Neural cell (in vitro differentiated cells): ENCODE results near the gene SERAC1. TPM values are rescaled to one million over a fixed set of nuclear protein-coding genes. Genes with fewer than 3 reads are reported as not detected.

Experiments
- H2AFZ ChIP-seq: fragments of 200-600, 300-800 bp; sonication (generic), shearing (Covaris generic); 2 replicates; pipeline ENCODE4 v1.6.0; 2014; ENCODE audit warnings: low read depth, mild to moderate bottlenecking, antibody characterized with exemption, low read length, moderate library complexity
- H3F3A ChIP-seq: fragments of 200-600 bp; shearing (Covaris generic); 2 replicates; pipeline ENCODE4 v1.6.1; 2016; ENCODE audit warnings: mild to moderate bottlenecking, moderate library complexity, mixed read lengths, antibody characterized with exemption, low read length; ENCODE audit not compliant: insufficient read depth, poor library complexity, severe bottlenecking
- H3K27ac ChIP-seq: fragments of 200-600, 300-800 bp; sonication (generic), shearing (Covaris generic); 2 replicates; pipeline ENCODE4 v1.5.1; 2014; ENCODE audit warnings: mild to moderate bottlenecking, low read length, moderate library complexity
- H3K27me3 ChIP-seq: fragments of 300-800, 200-600 bp; sonication (generic), shearing (Covaris generic); 2 replicates; pipeline ENCODE4 v1.6.0; 2014; ENCODE audit warnings: mild to moderate bottlenecking, low read depth, low read length, moderate library complexity; ENCODE audit not compliant: insufficient read depth
- H3K36me3 ChIP-seq: fragments of 300-800, 200-600 bp; sonication (generic), shearing (Covaris generic); 2 replicates; pipeline ENCODE4 v1.5.1; 2014; ENCODE audit warnings: mild to moderate bottlenecking, antibody characterized with exemption, low read length, moderate library complexity; ENCODE audit not compliant: insufficient read depth
- H3K4me2 ChIP-seq: fragments of 300-800, 200-600 bp; sonication (generic), shearing (Covaris generic); 2 replicates; pipeline ENCODE4 v1.6.0; 2014; ENCODE audit warnings: mild to moderate bottlenecking, low read length
- H3K4me3 ChIP-seq: fragments of 300-800, 200-600 bp; sonication (generic), shearing (Covaris generic); 2 replicates; pipeline ENCODE4 v1.5.1; 2014; ENCODE audit warnings: mild to moderate bottlenecking, low read length, moderate library complexity
- H3K79me2 ChIP-seq: fragments of 200-600 bp; shearing (Covaris generic); replicated peaks from 2 replicates; pipeline ENCODE4 v1.6.0; 2014; ENCODE audit warnings: mild to moderate bottlenecking, low read length, moderate library complexity; ENCODE audit not compliant: insufficient read depth
- H3K9ac ChIP-seq: fragments of 300-800, 200-600 bp; sonication (generic), shearing (Covaris generic); 2 replicates; pipeline ENCODE4 v1.6.1; 2016; ENCODE audit warnings: mild to moderate bottlenecking, low read length, mixed read lengths
- H3K9me2 ChIP-seq: fragments of 200-600 bp; shearing (Covaris generic); 2 replicates; pipeline ENCODE4 v1.6.1; 2016; ENCODE audit warnings: mild to moderate bottlenecking, low read length, mixed read lengths; ENCODE audit not compliant: insufficient read depth
- H3K9me3 ChIP-seq: fragments of 200-600, 300-800 bp; sonication (generic), shearing (Covaris generic); 2 replicates; pipeline ENCODE4 v1.6.1; 2016; ENCODE audit warnings: mild to moderate bottlenecking, mixed run types, low read length, moderate library complexity, mixed read lengths
- H4K20me1 ChIP-seq: fragments of 200-600 bp; shearing (Covaris generic); 2 replicates; pipeline ENCODE4 v1.6.1; 2016; ENCODE audit warnings: mild to moderate bottlenecking, mixed run types; ENCODE audit not compliant: insufficient read depth
- CTCF ChIP-seq: fragments of 450-650 bp; IDR thresholded peaks from 2 replicates; pipeline ENCODE4 v1.5.1; 2014; ENCODE audit warnings: antibody characterized with exemption, mild to moderate bottlenecking, moderate library complexity; ENCODE audit not compliant: poor library complexity, severe bottlenecking
- EP300 ChIP-seq: fragments of 450-650 bp; conservative IDR thresholded peaks from 2 replicates; pipeline ENCODE4 v1.6.1; 2014; ENCODE audit warnings: antibody characterized with exemption, mild to moderate bottlenecking, moderate library complexity; ENCODE audit not compliant: poor library complexity, severe bottlenecking
- EZH2 ChIP-seq: fragments of 200-600, 300-800 bp; shearing (Covaris generic), sonication (generic); IDR thresholded peaks from 2 replicates; pipeline ENCODE4 v1.6.1; 2014; ENCODE audit warnings: antibody characterized with exemption, low read length, borderline replicate concordance, mild to moderate bottlenecking; ENCODE audit not compliant: insufficient read depth, poor library complexity, severe bottlenecking
- MXI1 ChIP-seq: fragments of 450-650 bp; conservative IDR thresholded peaks from 2 replicates; pipeline ENCODE4 v1.6.1; 2014; ENCODE audit warnings: antibody characterized with exemption, mild to moderate bottlenecking; ENCODE audit not compliant: poor library complexity, severe bottlenecking
- POLR2AphosphoS5 ChIP-seq: IDR thresholded peaks from 2 replicates; pipeline ENCODE4 v1.6.1; 2012
- RAD21 ChIP-seq: fragments of 450-650 bp; conservative IDR thresholded peaks from 2 replicates; pipeline ENCODE4 v1.6.1; 2014; ENCODE audit warnings: antibody characterized with exemption, mild to moderate bottlenecking, moderate library complexity
- REST ChIP-seq: IDR thresholded peaks from 2 replicates; pipeline ENCODE4 v1.6.1; 2012; ENCODE audit warnings: borderline replicate concordance
- SMC3 ChIP-seq: fragments of 450-650 bp; conservative IDR thresholded peaks from 2 replicates; pipeline ENCODE4 v1.6.1; 2014; ENCODE audit warnings: antibody characterized with exemption, mild to moderate bottlenecking, moderate library complexity; ENCODE audit not compliant: poor library complexity
- TAF1 ChIP-seq: IDR thresholded peaks from 2 replicates; pipeline ENCODE4 v1.6.1; 2012; ENCODE audit warnings: low read depth
- polyA plus RNA-seq: library from polyadenylated mRNA; depleted of rRNA; stranded (reverse); fragments of >200 nt; gene quantifications from 2 replicates; pipeline ENCODE4 v1.2.3, GENCODE V29; 2014

The SERAC1 gene
- polyA plus RNA-seq, 1 donor from 2014 or later: 22.2 TPM

- TF ChIP-seq POLR2AphosphoS5: no peak
- TF ChIP-seq EP300: no peak
- no peak for TF ChIP-seq RAD21
- TF ChIP-seq CTCF: no peak
- TF ChIP-seq MXI1: no peak
- TF ChIP-seq REST: no peak
- no peak for TF ChIP-seq SMC3
- TF ChIP-seq TAF1: no peak
- no peak for TF ChIP-seq EZH2
These were observed 99.7 kb downstream of the SERAC1 start for GRCh38 chr6:158068156-158068892.

GRCh38 chr6:158067436-158068015 is 100.5 kb downstream of the SERAC1 start:
- no peak for TF ChIP-seq CTCF
- TF ChIP-seq EP300: no peak
- TF ChIP-seq TAF1: no peak
- TF ChIP-seq SMC3: no peak
- no peak for TF ChIP-seq POLR2AphosphoS5
- TF ChIP-seq RAD21: no peak
- no peak for TF ChIP-seq EZH2
- no peak for TF ChIP-seq MXI1
- no peak for TF ChIP-seq REST
- no peak overlapping the region for H3K4me2 ChIP-seq
- H3K27me3 ChIP-seq: no peaks in the 10 kb centered on the region
- H3K9me3 ChIP-seq: no peaks in the 10 kb centered on the region
- H3K9ac ChIP-seq: no peak overlapping the region
- H3K79me2 ChIP-seq: no peaks in the 10 kb centered on the region
- no peaks in the 10 kb centered on the region for H3K9me2 ChIP-seq
- no peaks in the 10 kb centered on the region for H3F3A ChIP-seq
- no peak overlapping the region for H2AFZ ChIP-seq
- H3K4me3 ChIP-seq: no peak overlapping the region
- H3K27ac ChIP-seq: no peak overlapping the region
- H4K20me1 ChIP-seq: no peaks in the 10 kb centered on the region
- no peaks in the 10 kb centered on the region for H3K36me3 ChIP-seq

More at GRCh38 chr6:158068156-158068892, 99.7 kb downstream of the SERAC1 start:
- H3K9me3 ChIP-seq: no peaks in the 10 kb centered on the region
- no peak overlapping the region for H3K4me2 ChIP-seq
- no peaks in the 10 kb centered on the region for H3K79me2 ChIP-seq
- H3K27me3 ChIP-seq: no peaks in the 10 kb centered on the region
- H2AFZ ChIP-seq: no peak overlapping the region
- H3K27ac ChIP-seq: no peak overlapping the region
- H4K20me1 ChIP-seq: no peaks in the 10 kb centered on the region
- no peaks in the 10 kb centered on the region for H3F3A ChIP-seq
- H3K4me3 ChIP-seq: no peak overlapping the region
- H3K36me3 ChIP-seq: no peaks in the 10 kb centered on the region
- H3K9me2 ChIP-seq: no peaks in the 10 kb centered on the region
- H3K9ac ChIP-seq: no peak overlapping the region
